ENCODE data around the gene PLEKHM3.

Gene PLEKHM3

GRCh38 chr2:207936380-207936779, 88.9 kb downstream of the PLEKHM3 start:
- no peak for TF ChIP-seq CTCF (conservative IDR thresholded peaks at IDR 0.05)
- H3K27ac ChIP-seq, result no peak overlapping the region

GRCh38 chr2:207935991-207936370, 89.3 kb downstream of the PLEKHM3 start:
- no peak overlapping the region for H3K27ac ChIP-seq
- no peak for TF ChIP-seq CTCF (conservative IDR thresholded peaks at IDR 0.05)

- H3K27ac ChIP-seq, result no peak overlapping the region
- TF ChIP-seq CTCF (conservative IDR thresholded peaks at IDR 0.05), result no peak
Observed at GRCh38 chr2:207935121-207935990, 90.0 kb downstream of the PLEKHM3 start.

GRCh38 chr2:207934720-207935119, 90.6 kb downstream of the PLEKHM3 start:
- H3K27ac ChIP-seq, result no peak overlapping the region
- no peak for TF ChIP-seq CTCF (conservative IDR thresholded peaks at IDR 0.05)

GRCh38 chr2:207933396-207934065, 91.8 kb downstream of the PLEKHM3 start:
- H3K27ac ChIP-seq, result no peak overlapping the region
- no peak for TF ChIP-seq CTCF (conservative IDR thresholded peaks at IDR 0.05)

- no peak for TF ChIP-seq CTCF (conservative IDR thresholded peaks at IDR 0.05)
- no peak overlapping the region for H3K27ac ChIP-seq
Observed at GRCh38 chr2:207932106-207932505, 93.2 kb downstream of the PLEKHM3 start.

- H3K27ac ChIP-seq, result peak overlapping the region; percentile 59
- TF ChIP-seq CTCF (conservative IDR thresholded peaks at IDR 0.05), result peak; percentile 11; the same call in 1 of the 2 replicates
Observed at GRCh38 chr2:207930747-207931146, 94.6 kb downstream of the PLEKHM3 start.

All from VCaP (cell line).